ENCODE measurements around the gene DOK7. TPM values are rescaled to one million over a fixed set of nuclear protein-coding genes. Genes with fewer than 3 reads are reported as not detected.

Gene DOK7
- total RNA-seq, 4 donors from 2014 or later: 1.7 to 11.2 (median 2.6) TPM

GRCh38 chr4:3440979-3441500 is 22.1 kb upstream of the DOK7 start:
- Histone ChIP-seq H3K4me1 (peaks cover 48% of the 10 kb centered on the region), H3K27me3 (peaks cover 7% of the 10 kb centered on the region), H3K9me3 (no peaks in the 10 kb centered on the region), H3K4me3 (no peak overlapping the region), H3K36me3 (no peaks in the 10 kb centered on the region), H3K27ac (no peak overlapping the region)
- no peak for TF ChIP-seq CTCF (IDR thresholded peaks at IDR 0.05)
- no peak for TF ChIP-seq EP300 (IDR thresholded peaks at IDR 0.05)
- no peak for TF ChIP-seq POLR2AphosphoS5 (IDR thresholded peaks at IDR 0.05)
- no peak for TF ChIP-seq POLR2A (IDR thresholded peaks at IDR 0.05)
- no peak for DNase-seq (ENCODE audit: low spot score in 2 of 2)
- 93% methylated on average over 3 of the region's 15 CpGs for WGBS

GRCh38 chr4:3441501-3442459 is 21.3 kb upstream of the DOK7 start, which contains the start of gene HGFAC:
HGFAC (plus strand) TSS chr4:3441968; CDS start chr4:3442002, 34 bp downstream.
- H3K4me3 ChIP-seq: no peak within 1 kb of the TSS
- no peaks in the 10 kb centered on the region for H3K36me3 ChIP-seq
- H3K9me3 ChIP-seq: no peaks in the 10 kb centered on the region
- WGBS: 83% methylated on average over 9 of the region's 27 CpGs
- peaks cover 7% of the 10 kb centered on the region for H3K27me3 ChIP-seq
- H3K4me1 ChIP-seq: peaks cover 41% of the 10 kb centered on the region
- no peak for TF ChIP-seq EP300 (IDR thresholded peaks at IDR 0.05)
- no peak for TF ChIP-seq POLR2AphosphoS5 (IDR thresholded peaks at IDR 0.05)
- TF ChIP-seq CTCF (IDR thresholded peaks at IDR 0.05): no peak
- no peak for TF ChIP-seq POLR2A (IDR thresholded peaks at IDR 0.05)
- DNase-seq (ENCODE audit: low spot score in 2 of 2): no peak
- no peak within 1 kb of the TSS for H3K27ac ChIP-seq

- TF ChIP-seq POLR2A (IDR thresholded peaks at IDR 0.05): no peak
- no peak for TF ChIP-seq POLR2AphosphoS5 (IDR thresholded peaks at IDR 0.05)
- TF ChIP-seq EP300 (IDR thresholded peaks at IDR 0.05): no peak
- TF ChIP-seq CTCF (IDR thresholded peaks at IDR 0.05): no peak
- no peak for DNase-seq (ENCODE audit: low spot score in 2 of 2)
- Histone ChIP-seq H3K36me3 (no peaks in the 10 kb centered on the region), H3K27ac (no peak overlapping the region), H3K9me3 (no peaks in the 10 kb centered on the region), H3K4me3 (no peak overlapping the region), H3K4me1 (peaks cover 34% of the 10 kb centered on the region), H3K27me3 (peaks cover 7% of the 10 kb centered on the region)
- WGBS: 88% methylated on average over 6 of the region's 14 CpGs
Observed at GRCh38 chr4:3442460-3442958, 20.6 kb upstream of the DOK7 start.

- Histone ChIP-seq H3K36me3 (no peaks in the 10 kb centered on the region), H3K27ac (no peak overlapping the region), H3K4me3 (no peak overlapping the region), H3K27me3 (peaks cover 7% of the 10 kb centered on the region), H3K9me3 (no peaks in the 10 kb centered on the region), H3K4me1 (peaks cover 27% of the 10 kb centered on the region)
- no peak for TF ChIP-seq POLR2A (IDR thresholded peaks at IDR 0.05)
- peak; percentile 94 to 98 for TF ChIP-seq CTCF (IDR thresholded peaks at IDR 0.05)
- DNase-seq (ENCODE audit: low spot score in 2 of 2): no peak
- WGBS: 26% methylated on average over 15 of the region's 36 CpGs
Observed at GRCh38 chr4:3442959-3443749, 20.0 kb upstream of the DOK7 start.
